ENCODE measurements around the gene ERCC2. TPM values are rescaled to one million over a fixed set of nuclear protein-coding genes. Genes with fewer than 3 reads are reported as not detected.

ERCC2 gene
- total and polyA plus RNA-seq, 9 donors: 6.3 to 18.6 (median 16.8) TPM

GRCh38 chr19:45348367-45349125, 21.8 kb downstream of the ERCC2 start:
- DNase-seq: no peak
- Histone ChIP-seq H3K27ac (no peak overlapping the region), H3K4me1 (ENCODE audit: insufficient read depth) (no peaks in the 10 kb centered on the region), H3K4me3 (no peak overlapping the region), H3K27me3 (peaks cover 2% of the 10 kb centered on the region), H3K36me3 (no peaks in the 10 kb centered on the region), H3K9me3 (no peaks in the 10 kb centered on the region)
- 50 to 70% (median 62%) methylated on average over 23 of the region's 23 CpGs for WGBS, 3 donors
- intact Hi-C loops (cut with DNase I): no loop called here
- no peak for TF ChIP-seq CTCF (IDR thresholded peaks at IDR 0.05)

- Histone ChIP-seq H3K27ac (no peak overlapping the region), H3K27me3 (peaks cover 2% of the 10 kb centered on the region), H3K9me3 (no peaks in the 10 kb centered on the region), H3K4me1 (ENCODE audit: insufficient read depth) (no peaks in the 10 kb centered on the region), H3K4me3 (no peak overlapping the region), H3K36me3 (no peaks in the 10 kb centered on the region)
- 48 to 58% (median 50%) methylated on average over 25 of the region's 25 CpGs for WGBS, 3 donors
- intact Hi-C loops (cut with DNase I): no loop called here
- DNase-seq: no peak
- TF ChIP-seq CTCF (IDR thresholded peaks at IDR 0.05) (no peak), POLR2A (IDR thresholded peaks at IDR 0.05) (no peak), EP300 (IDR thresholded peaks at IDR 0.05) (no peak)
Measured at GRCh38 chr19:45347570-45348366, 22.6 kb downstream of the ERCC2 start.

GRCh38 chr19:45346449-45346848, 23.9 kb downstream of the ERCC2 start:
- Histone ChIP-seq H3K9me3 (no peaks in the 10 kb centered on the region), H3K36me3 (no peaks in the 10 kb centered on the region), H3K27me3 (peaks cover 2% of the 10 kb centered on the region), H3K4me1 (ENCODE audit: insufficient read depth) (no peaks in the 10 kb centered on the region), H3K27ac (no peak overlapping the region), H3K4me3 (no peak overlapping the region)
- TF ChIP-seq EP300 (IDR thresholded peaks at IDR 0.05) (no peak), POLR2A (IDR thresholded peaks at IDR 0.05) (no peak), CTCF (IDR thresholded peaks at IDR 0.05) (no peak)
- DNase-seq: no peak
- 13 to 30% (median 14%) methylated on average over 12 to 27 of the region's 27 CpGs for WGBS, 3 donors
- intact Hi-C loops (cut with DNase I): no loop called here

GRCh38 chr19:45345506-45345860, 24.9 kb downstream of the ERCC2 start:
- Histone ChIP-seq H3K27ac (no peak overlapping the region), H3K4me3 (no peak overlapping the region), H3K9me3 (no peaks in the 10 kb centered on the region), H3K27me3 (peaks cover 2% of the 10 kb centered on the region), H3K36me3 (no peaks in the 10 kb centered on the region), H3K4me1 (ENCODE audit: insufficient read depth) (no peaks in the 10 kb centered on the region)
- TF ChIP-seq EP300 (IDR thresholded peaks at IDR 0.05) (no peak), CTCF (IDR thresholded peaks at IDR 0.05) (no peak), POLR2A (IDR thresholded peaks at IDR 0.05) (no peak)
- DNase-seq: no peak
- 80 to 82% (median 81%) methylated on average over 15 of the region's 15 CpGs for WGBS, 3 donors
- intact Hi-C loops (cut with DNase I): no loop called here

Data from ovary (tissue), 9 donors.